WERI-Rb-1 (cell line): ENCODE results near the gene RSRC2.
A peak's percentile ranks its signal among the peaks of the same experiment; 100 is the strongest.

Experiments
- DNase-seq: peaks from one replicate; pipeline ENCODE4 v3.0.0-alpha.2; 2020
- H3K27ac ChIP-seq: fragments of 250-450 bp; sonication (Bioruptor Pico); 2 replicates; pipeline ENCODE4 v1.5.1; 2020; ENCODE audit warnings: mild to moderate bottlenecking, moderate library complexity
- H3K27me3 ChIP-seq: fragments of 250-450 bp; sonication (Bioruptor Pico); 2 replicates; pipeline ENCODE4 v1.5.1; 2021; ENCODE audit warnings: mild to moderate bottlenecking, low read depth, moderate library complexity; ENCODE audit not compliant: insufficient read depth, severe bottlenecking
- H3K36me3 ChIP-seq: fragments of 250-450 bp; sonication (Bioruptor Pico); 2 replicates; pipeline ENCODE4 v1.5.1; 2020; ENCODE audit warnings: mild to moderate bottlenecking, moderate library complexity
- H3K4me3 ChIP-seq: 2 replicates; pipeline ENCODE4 v1.5.1; 2011; ENCODE audit warnings: low read depth, mild to moderate bottlenecking, control low read depth, low read length
- H3K9me3 ChIP-seq: fragments of 250-450 bp; sonication (Bioruptor Pico); 2 replicates; pipeline ENCODE4 v1.5.1; 2021; ENCODE audit warnings: mild to moderate bottlenecking, moderate library complexity; ENCODE audit not compliant: severe bottlenecking
- TF ChIP-seq, protein P1 (sequence below): IDR thresholded peaks from 2 replicates; pipeline ENCODE4 v1.5.1; 2011; ENCODE audit warnings: low read depth, mild to moderate bottlenecking, control low read depth, inconsistent platforms, low read length

Gene RSRC2

DNA sequence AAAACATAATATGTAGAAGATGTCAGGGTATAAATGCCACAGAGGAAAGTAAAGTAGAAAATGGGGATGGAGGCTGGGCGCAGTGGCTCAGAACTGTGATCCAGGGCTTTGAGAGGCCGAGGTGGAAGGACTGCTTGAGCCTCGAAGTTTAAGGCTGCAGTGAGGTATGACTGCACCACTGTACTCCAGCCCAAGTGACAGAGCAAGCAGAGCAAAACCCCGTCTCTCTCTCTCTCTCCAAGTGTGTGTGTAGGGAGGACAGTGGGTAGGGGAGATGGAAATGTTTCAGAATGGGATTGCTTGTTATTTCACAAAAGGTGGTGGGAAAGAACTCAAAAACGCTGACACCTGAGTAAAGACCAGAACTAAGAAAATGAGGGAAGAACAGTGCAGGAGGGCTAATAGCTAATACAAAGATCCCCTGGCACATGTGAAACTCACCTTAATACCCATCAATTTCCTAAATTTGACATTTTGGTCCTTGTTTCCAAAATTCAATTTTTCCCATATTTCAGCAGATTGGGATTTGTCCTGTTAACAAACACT lies 20.3 kb downstream of the RSRC2 start:
- TF ChIP-seq, protein P1, sequence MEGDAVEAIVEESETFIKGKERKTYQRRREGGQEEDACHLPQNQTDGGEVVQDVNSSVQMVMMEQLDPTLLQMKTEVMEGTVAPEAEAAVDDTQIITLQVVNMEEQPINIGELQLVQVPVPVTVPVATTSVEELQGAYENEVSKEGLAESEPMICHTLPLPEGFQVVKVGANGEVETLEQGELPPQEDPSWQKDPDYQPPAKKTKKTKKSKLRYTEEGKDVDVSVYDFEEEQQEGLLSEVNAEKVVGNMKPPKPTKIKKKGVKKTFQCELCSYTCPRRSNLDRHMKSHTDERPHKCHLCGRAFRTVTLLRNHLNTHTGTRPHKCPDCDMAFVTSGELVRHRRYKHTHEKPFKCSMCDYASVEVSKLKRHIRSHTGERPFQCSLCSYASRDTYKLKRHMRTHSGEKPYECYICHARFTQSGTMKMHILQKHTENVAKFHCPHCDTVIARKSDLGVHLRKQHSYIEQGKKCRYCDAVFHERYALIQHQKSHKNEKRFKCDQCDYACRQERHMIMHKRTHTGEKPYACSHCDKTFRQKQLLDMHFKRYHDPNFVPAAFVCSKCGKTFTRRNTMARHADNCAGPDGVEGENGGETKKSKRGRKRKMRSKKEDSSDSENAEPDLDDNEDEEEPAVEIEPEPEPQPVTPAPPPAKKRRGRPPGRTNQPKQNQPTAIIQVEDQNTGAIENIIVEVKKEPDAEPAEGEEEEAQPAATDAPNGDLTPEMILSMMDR: no peak
- no peak for DNase-seq
- H3K27ac ChIP-seq: no peak overlapping the region
- H3K27me3 ChIP-seq: no peaks in the 10 kb centered on the region
- H3K36me3 ChIP-seq: peaks cover 88% of the 10 kb centered on the region
- H3K9me3 ChIP-seq: no peaks in the 10 kb centered on the region
- no peak overlapping the region for H3K4me3 ChIP-seq

- peaks cover 78% of the 10 kb centered on the region for H3K36me3 ChIP-seq
- DNase-seq: no peak
Measured at GRCh38 chr12:122505419-122506051, 21.2 kb downstream of the RSRC2 start.

GRCh38 chr12:122503783-122504590 lies 22.7 kb downstream of the RSRC2 start:
- Histone ChIP-seq H3K36me3 (peaks cover 63% of the 10 kb centered on the region), H3K27me3 (no peaks in the 10 kb centered on the region), H3K27ac (no peak overlapping the region), H3K4me3 (no peak overlapping the region), H3K9me3 (no peaks in the 10 kb centered on the region)
- TF ChIP-seq, protein P1: no peak
- no peak for DNase-seq

More at GRCh38 chr12:122505419-122506051, 21.2 kb downstream of the RSRC2 start:
- no peak overlapping the region for H3K4me3 ChIP-seq
- no peak overlapping the region for H3K27ac ChIP-seq
- TF ChIP-seq, protein P1: no peak
- H3K27me3 ChIP-seq: no peaks in the 10 kb centered on the region
- no peaks in the 10 kb centered on the region for H3K9me3 ChIP-seq

- no peak overlapping the region for H3K4me3 ChIP-seq
- H3K27ac ChIP-seq: no peak overlapping the region
- no peak for DNase-seq
- H3K27me3 ChIP-seq: no peaks in the 10 kb centered on the region
- TF ChIP-seq, protein P1: no peak
- H3K9me3 ChIP-seq: no peaks in the 10 kb centered on the region
- H3K36me3 ChIP-seq: peaks cover 55% of the 10 kb centered on the region
Measured at GRCh38 chr12:122503147-122503751, 23.5 kb downstream of the RSRC2 start.

GRCh38 chr12:122501489-122501989 lies 25.2 kb downstream of the RSRC2 start:
- Histone ChIP-seq H3K36me3 (peaks cover 49% of the 10 kb centered on the region), H3K9me3 (no peaks in the 10 kb centered on the region), H3K27ac (peak overlapping the region; percentile 95), H3K27me3 (no peaks in the 10 kb centered on the region), H3K4me3 (no peak overlapping the region)
- TF ChIP-seq, protein P1: no peak
- DNase-seq: no peak
